ENCODE data around the gene PCBP3. TPM values are rescaled to one million over a fixed set of nuclear protein-coding genes. Genes with fewer than 3 reads are reported as not detected.
"Not testable (repeated sequence)": the region's sequence is repeated elsewhere in the genome, so short reads cannot be mapped to it uniquely, and the experiment has no call there.

Gene PCBP3
- total RNA-seq, 1 donor from 2014 or later: 9.7 TPM

- H3K36me3 Mint-ChIP-seq (ENCODE audit: low read depth): no peaks in the 10 kb centered on the region
- H3K9me3 Mint-ChIP-seq: no peaks in the 10 kb centered on the region
- no peak overlapping the region for H3K4me3 Mint-ChIP-seq
- no peaks in the 10 kb centered on the region for H3K4me1 Mint-ChIP-seq
- no peaks in the 10 kb centered on the region for H3K27me3 Mint-ChIP-seq
- peak; percentile 53 for DNase-seq
- no peak overlapping the region for H3K27ac Mint-ChIP-seq
- intact Hi-C loops (cut with micrococcal nuclease): no loop called here
Measured at GRCh38 chr21:45799765-45800338, 156.3 kb downstream of the PCBP3 start.

GRCh38 chr21:45800339-45801080 is 157.0 kb downstream of the PCBP3 start:
- Mint-ChIP-seq H3K4me1 (no peaks in the 10 kb centered on the region), H3K27me3 (no peaks in the 10 kb centered on the region), H3K4me3 (no peak overlapping the region), H3K27ac (no peak overlapping the region), H3K36me3 (ENCODE audit: low read depth) (no peaks in the 10 kb centered on the region), H3K9me3 (no peaks in the 10 kb centered on the region)
- intact Hi-C loops (cut with micrococcal nuclease): no loop called here
- peak; percentile 53 for DNase-seq

- Mint-ChIP-seq H3K4me1 (no peaks in the 10 kb centered on the region), H3K27ac (no peak overlapping the region), H3K36me3 (ENCODE audit: low read depth) (no peaks in the 10 kb centered on the region), H3K4me3 (no peak overlapping the region), H3K9me3 (no peaks in the 10 kb centered on the region), H3K27me3 (no peaks in the 10 kb centered on the region)
- intact Hi-C loops (cut with micrococcal nuclease): no loop called here
- peak; percentile 38 for DNase-seq
Measured at GRCh38 chr21:45801129-45801964, 157.8 kb downstream of the PCBP3 start.

- peak; percentile 40 for DNase-seq
- intact Hi-C loops (cut with micrococcal nuclease): no loop called here
- Mint-ChIP-seq H3K9me3 (no peaks in the 10 kb centered on the region), H3K36me3 (ENCODE audit: low read depth) (peaks cover 1% of the 10 kb centered on the region), H3K4me1 (no peaks in the 10 kb centered on the region), H3K4me3 (no peak overlapping the region), H3K27ac (no peak overlapping the region), H3K27me3 (no peaks in the 10 kb centered on the region)
Measured at GRCh38 chr21:45801989-45802388, 158.5 kb downstream of the PCBP3 start.

GRCh38 chr21:45802425-45802824 is 158.9 kb downstream of the PCBP3 start:
- no peaks in the 10 kb centered on the region for H3K27me3 Mint-ChIP-seq

GRCh38 chr21:45802956-45803617 is 159.6 kb downstream of the PCBP3 start:
- intact Hi-C loops (cut with micrococcal nuclease): no loop called here
- Mint-ChIP-seq H3K4me3 (no peak overlapping the region), H3K27me3 (no peaks in the 10 kb centered on the region), H3K9me3 (no peaks in the 10 kb centered on the region), H3K4me1 (no peaks in the 10 kb centered on the region), H3K27ac (no peak overlapping the region), H3K36me3 (ENCODE audit: low read depth) (peaks cover 4% of the 10 kb centered on the region)
- DNase-seq: peak; percentile 34

More at GRCh38 chr21:45802425-45802824, 158.9 kb downstream of the PCBP3 start:
- peak; percentile 41 for DNase-seq
- no peak overlapping the region for H3K27ac Mint-ChIP-seq
- H3K9me3 Mint-ChIP-seq: no peaks in the 10 kb centered on the region
- no peak overlapping the region for H3K4me3 Mint-ChIP-seq
- no peaks in the 10 kb centered on the region for H3K4me1 Mint-ChIP-seq
- H3K36me3 Mint-ChIP-seq (ENCODE audit: low read depth): peaks cover 2% of the 10 kb centered on the region
- intact Hi-C loops (cut with micrococcal nuclease): no loop called here

- DNase-seq: peak; percentile 51
- intact Hi-C loops (cut with micrococcal nuclease): no loop called here
- Mint-ChIP-seq H3K9me3 (no peaks in the 10 kb centered on the region), H3K27me3 (no peaks in the 10 kb centered on the region), H3K4me1 (no peaks in the 10 kb centered on the region), H3K36me3 (ENCODE audit: low read depth) (peaks cover 6% of the 10 kb centered on the region), H3K27ac (no peak overlapping the region), H3K4me3 (no peak overlapping the region)
Measured at GRCh38 chr21:45803618-45804340, 160.3 kb downstream of the PCBP3 start.

GRCh38 chr21:45804809-45805313 is 161.3 kb downstream of the PCBP3 start:
- Mint-ChIP-seq H3K9me3 (no peaks in the 10 kb centered on the region), H3K4me1 (no peaks in the 10 kb centered on the region), H3K36me3 (ENCODE audit: low read depth) (peaks cover 6% of the 10 kb centered on the region), H3K27ac (no peak overlapping the region), H3K27me3 (no peaks in the 10 kb centered on the region), H3K4me3 (no peak overlapping the region)
- peak; percentile 40 for DNase-seq
- intact Hi-C loops (cut with micrococcal nuclease): no loop called here

- H3K4me3 Mint-ChIP-seq: no peak overlapping the region
- DNase-seq: no peak
- intact Hi-C loops (cut with micrococcal nuclease): no loop called here
- no peaks in the 10 kb centered on the region for H3K9me3 Mint-ChIP-seq
- no peaks in the 10 kb centered on the region for H3K27me3 Mint-ChIP-seq
- H3K36me3 Mint-ChIP-seq (ENCODE audit: low read depth): peaks cover 6% of the 10 kb centered on the region
- no peaks in the 10 kb centered on the region for H3K4me1 Mint-ChIP-seq
- H3K27ac Mint-ChIP-seq: no peak overlapping the region
Measured at GRCh38 chr21:45805321-45805720, 161.8 kb downstream of the PCBP3 start.

- intact Hi-C loops (cut with micrococcal nuclease): no loop called here
- H3K4me3 Mint-ChIP-seq: no peak overlapping the region
- H3K4me1 Mint-ChIP-seq: no peaks in the 10 kb centered on the region
- H3K27me3 Mint-ChIP-seq: no peaks in the 10 kb centered on the region
- H3K36me3 Mint-ChIP-seq (ENCODE audit: low read depth): peaks cover 6% of the 10 kb centered on the region
- no peak overlapping the region for H3K27ac Mint-ChIP-seq
- no peak for DNase-seq
- no peaks in the 10 kb centered on the region for H3K9me3 Mint-ChIP-seq
Measured at GRCh38 chr21:45806042-45806441, 162.5 kb downstream of the PCBP3 start.

- intact Hi-C loops (cut with micrococcal nuclease); H3K27me3 Mint-ChIP-seq; H3K36me3 Mint-ChIP-seq (ENCODE audit: low read depth); H3K4me1 Mint-ChIP-seq; H3K27ac Mint-ChIP-seq; DNase-seq; H3K4me3 Mint-ChIP-seq; H3K9me3 Mint-ChIP-seq: not testable (repeated sequence)
Measured at GRCh38 chr21:45808663-45809062, 165.1 kb downstream of the PCBP3 start.

- DNase-seq: no peak
- peaks cover 6% of the 10 kb centered on the region for H3K36me3 Mint-ChIP-seq (ENCODE audit: low read depth)
Measured at GRCh38 chr21:45809421-45809820, 165.9 kb downstream of the PCBP3 start.

GRCh38 chr21:45811136-45811535 is 167.6 kb downstream of the PCBP3 start:
- no peak for DNase-seq
- no peak overlapping the region for H3K27ac Mint-ChIP-seq
- intact Hi-C loops (cut with micrococcal nuclease): no loop called here
- no peak overlapping the region for H3K4me3 Mint-ChIP-seq
- peaks cover 6% of the 10 kb centered on the region for H3K36me3 Mint-ChIP-seq (ENCODE audit: low read depth)
- peaks cover 4% of the 10 kb centered on the region for H3K9me3 Mint-ChIP-seq
- peaks cover 3% of the 10 kb centered on the region for H3K27me3 Mint-ChIP-seq
- H3K4me1 Mint-ChIP-seq: no peaks in the 10 kb centered on the region

More at GRCh38 chr21:45809421-45809820, 165.9 kb downstream of the PCBP3 start:
- peaks cover 3% of the 10 kb centered on the region for H3K27me3 Mint-ChIP-seq
- H3K27ac Mint-ChIP-seq: no peak overlapping the region
- peaks cover 4% of the 10 kb centered on the region for H3K9me3 Mint-ChIP-seq
- intact Hi-C loops (cut with micrococcal nuclease): no loop called here
- H3K4me3 Mint-ChIP-seq: no peak overlapping the region
- H3K4me1 Mint-ChIP-seq: no peaks in the 10 kb centered on the region

Measured in activated CD4-positive, alpha-beta T cell treated with anti-CD3 and anti-CD28 coated beads, Interleukin-2, amount 10 ng/mL, durations not matched to agents 24 days and 14 days (primary cell).